ENCODE data around the gene P2RY6.
A peak's percentile ranks its signal among the peaks of the same experiment; 100 is the strongest.

The P2RY6 gene

GRCh38 chr11:73320763-73321603, 48.8 kb downstream of the P2RY6 start:
- DNase-seq = no peak

- DNase-seq = no peak
These were observed 49.7 kb downstream of the P2RY6 start for GRCh38 chr11:73321604-73322381.

- DNase-seq = no peak
These were observed 50.5 kb downstream of the P2RY6 start for GRCh38 chr11:73322382-73323306.

GRCh38 chr11:73323464-73323863, 51.3 kb downstream of the P2RY6 start:
- no peak for DNase-seq

GRCh38 chr11:73324116-73324515, 52.0 kb downstream of the P2RY6 start:
- no peak for DNase-seq

GRCh38 chr11:73324665-73325035, 52.5 kb downstream of the P2RY6 start:
- no peak for DNase-seq

- no peak for DNase-seq
These were observed 53.2 kb downstream of the P2RY6 start for GRCh38 chr11:73325036-73325981.

GRCh38 chr11:73326929-73327811, 55.0 kb downstream of the P2RY6 start:
- DNase-seq = no peak

- no peak for DNase-seq
These were observed 55.8 kb downstream of the P2RY6 start for GRCh38 chr11:73327812-73328364.

GRCh38 chr11:73330569-73331093, 58.5 kb downstream of the P2RY6 start:
- DNase-seq = no peak

GRCh38 chr11:73331138-73331916, 59.2 kb downstream of the P2RY6 start:
- DNase-seq = no peak

- no peak for DNase-seq
These were observed 61.0 kb downstream of the P2RY6 start for GRCh38 chr11:73333173-73333572.

- DNase-seq = no peak
These were observed 61.7 kb downstream of the P2RY6 start for GRCh38 chr11:73333640-73334383.

- no peak for DNase-seq
These were observed 62.5 kb downstream of the P2RY6 start for GRCh38 chr11:73334384-73335203.

GRCh38 chr11:73335204-73335923, 63.2 kb downstream of the P2RY6 start:
- peak; percentile 86 for DNase-seq

GRCh38 chr11:73337846-73338245, 65.7 kb downstream of the P2RY6 start:
- DNase-seq = no peak

- DNase-seq = no peak
These were observed 66.1 kb downstream of the P2RY6 start for GRCh38 chr11:73338279-73338678.

Data from activated CD4-positive, alpha-beta T cell treated with anti-CD3 and anti-CD28 coated beads for 48 hours (primary cell).